SK-N-SH treated with all-trans-retinoic acid at 6 μM for 48 hours (cell line): ENCODE data around the gene NUP93.

ENCODE experiments used
- ARNTL ChIP-seq: fragments of 450-650 bp; formaldehyde crosslinking; IDR thresholded peaks from 2 replicates; pipeline ENCODE4 v1.5.0; 2020; ENCODE audit warnings: low read depth, mild to moderate bottlenecking, moderate library complexity, borderline replicate concordance
- CREB5 ChIP-seq: fragments of 250-450 bp; sonication (Bioruptor Pico); IDR thresholded peaks from 2 replicates; pipeline ENCODE4 v1.5.1; 2020; ENCODE audit warnings: low read depth, mild to moderate bottlenecking, moderate library complexity
- RARB ChIP-seq: fragments of 250-450 bp; sonication (Bioruptor Pico); IDR thresholded peaks from 2 replicates; pipeline ENCODE4 v1.8.0; 2021; ENCODE audit warnings: mild to moderate bottlenecking, moderate library complexity
- SNAI2 ChIP-seq: fragments of 250-450 bp; sonication (Bioruptor Pico); IDR thresholded peaks from 2 replicates; pipeline ENCODE4 v1.5.0; 2020; ENCODE audit warnings: mild to moderate bottlenecking, moderate library complexity
- ZNF8 ChIP-seq: fragments of 450-650 bp; formaldehyde crosslinking; IDR thresholded peaks from 2 replicates; pipeline ENCODE4 v1.5.0; 2020; ENCODE audit warnings: mild to moderate bottlenecking, moderate library complexity

GRCh38 chr16:56879276-56879675 lies 149.3 kb downstream of the NUP93 start:
- TF ChIP-seq CREB5 (CRISPR knock-in tag): no peak
- no peak for TF ChIP-seq ARNTL
- TF ChIP-seq SNAI2: no peak
- no peak for TF ChIP-seq RARB (CRISPR knock-in tag)
- no peak for TF ChIP-seq ZNF8
